Articular chondrocyte of knee joint (primary cell): ENCODE data around the gene SPINK2. TPM values are rescaled to one million over a fixed set of nuclear protein-coding genes. Genes with fewer than 3 reads are reported as not detected.

ENCODE experiments used
- small RNA-seq: library from RNA; depleted of rRNA; stranded (forward); fragments of <200 nt; gene quantifications from one replicate; pipeline ENCODE3, GENCODE V24; 2012
- total RNA-seq: library from RNA; depleted of rRNA; stranded (reverse); fragments of >200 nt; gene quantifications from 2 replicates; pipeline ENCODE4 v1.2.3, GENCODE V29; 2012

SPINK2 gene, protein sequence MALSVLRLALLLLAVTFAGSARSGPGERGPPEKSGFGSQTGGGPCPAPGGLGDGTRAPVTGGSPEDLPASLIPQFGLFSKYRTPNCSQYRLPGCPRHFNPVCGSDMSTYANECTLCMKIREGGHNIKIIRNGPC
- total RNA-seq, result not detected in 2 replicates

DNA sequence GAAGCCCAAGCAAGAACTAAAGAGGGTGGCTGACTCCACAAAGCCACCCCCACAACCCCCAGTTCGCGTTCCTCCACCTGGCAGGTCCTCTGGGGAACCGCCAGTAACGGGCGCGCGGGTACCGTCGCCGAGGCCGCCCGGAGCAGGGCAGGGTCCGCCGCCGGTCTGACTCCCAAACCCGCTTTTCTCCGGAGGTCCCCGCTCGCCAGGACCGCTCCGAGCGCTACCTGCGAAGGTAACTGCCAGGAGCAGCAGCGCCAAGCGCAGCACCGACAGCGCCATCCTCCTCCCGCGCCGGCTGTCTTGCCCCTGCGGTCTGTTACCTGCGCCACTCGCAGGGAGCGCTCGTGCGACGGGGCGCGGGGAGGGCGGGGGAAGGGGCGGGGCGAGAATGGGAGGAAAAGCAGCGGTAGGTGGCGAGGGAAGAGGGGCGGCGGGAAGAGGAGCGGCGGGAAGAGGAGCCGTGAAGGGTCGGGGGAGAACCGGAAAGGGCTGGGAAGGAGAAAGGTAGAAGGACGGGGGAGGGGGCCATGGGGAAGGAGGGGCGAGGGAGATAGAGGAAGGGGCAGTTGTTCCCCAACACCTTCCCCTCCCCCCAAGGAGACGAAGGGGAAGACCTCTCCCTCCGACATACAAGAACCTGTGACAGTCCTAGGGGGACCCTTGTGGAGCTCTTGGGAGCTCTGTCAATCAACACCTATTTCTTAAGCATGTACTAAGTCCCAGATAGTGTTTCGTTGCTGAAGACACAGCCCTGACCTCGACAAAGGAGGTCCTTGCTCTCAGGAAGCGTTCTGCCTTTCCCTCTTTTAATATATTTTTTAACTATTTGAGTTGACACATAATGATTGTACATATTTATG, at the start of gene SPINK2:
SPINK2 (minus strand) TSS at position 321 of the 863 bp plus-strand sequence; CDS start at position 282, 39 bp downstream.

Small RNA genes lying within 50 kb of the gene (small RNA-seq; reads per million reads assigned to genes)
- gene RF00017 (not detected), gene RF00019 (not detected), gene RN7SL357P (not detected), gene RN7SL492P (not detected)

Other genes starting within 250 kb of the SPINK2 start
- 1.6 and 5.6 TPM in 2 replicates for gene HOPX, start 140.4 kb downstream of the SPINK2 start, total RNA-seq
- 51.1 and 62.0 TPM in 2 replicates for gene REST, start 86.2 kb upstream of the SPINK2 start, total RNA-seq
- gene NOA1, start 155.9 kb upstream of the SPINK2 start, total RNA-seq, result 21.2 and 23.0 TPM in 2 replicates
- 101 and 118 TPM in 2 replicates for gene POLR2B, start 157.2 kb upstream of the SPINK2 start, total RNA-seq